Islet of Langerhans (tissue), 1 donor: ENCODE data around the gene EPHA3.

Source experiments
- FAIRE-seq: peaks from one replicate; lab custom pipeline; 2011; peaks lifted over from hg19 to GRCh38; lab: Jason Lieb, UNC

Gene EPHA3

DNA sequence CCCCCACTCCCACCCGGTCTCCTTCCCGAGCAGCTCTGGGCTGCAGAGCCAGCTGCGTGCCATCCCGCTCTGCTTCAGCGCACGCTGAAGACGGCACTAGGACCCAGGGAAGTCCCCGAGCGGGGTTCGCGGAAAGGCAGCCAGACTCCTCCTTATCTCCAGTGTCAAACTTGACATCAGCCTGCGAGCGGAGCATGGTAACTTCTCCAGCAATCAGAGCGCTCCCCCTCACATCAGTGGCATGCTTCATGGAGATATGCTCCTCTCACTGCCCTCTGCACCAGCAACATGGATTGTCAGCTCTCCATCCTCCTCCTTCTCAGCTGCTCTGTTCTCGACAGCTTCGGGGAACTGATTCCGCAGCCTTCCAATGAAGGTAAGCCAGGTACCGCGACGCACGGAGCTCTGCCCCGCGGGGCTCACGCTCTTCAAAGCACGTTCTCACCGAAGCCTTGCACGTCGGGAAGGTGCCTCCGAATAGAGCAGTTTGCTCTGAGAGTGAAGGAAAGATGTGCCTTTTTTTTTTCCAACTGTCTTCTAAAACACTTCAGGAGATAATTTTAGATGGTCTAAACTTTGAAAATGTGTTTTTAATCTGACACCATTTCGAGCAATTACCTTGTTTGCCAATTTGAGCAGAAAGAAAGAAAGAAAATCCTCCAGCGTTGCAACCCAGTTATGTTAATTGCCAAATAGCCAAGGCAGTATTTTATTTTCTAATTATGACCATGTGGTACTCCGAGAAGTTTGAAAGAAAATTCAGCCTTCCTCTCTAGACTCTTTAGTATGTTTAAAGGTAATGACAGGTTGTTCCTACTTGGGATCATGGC, at the start of gene EPHA3:
EPHA3 (plus strand) TSS at position 161 of the 830 bp plus-strand sequence; CDS start at position 289, 128 bp downstream.
- FAIRE-seq: no peak

- no peak for FAIRE-seq
Observed at GRCh38 chr3:89058371-89058770, 49.0 kb upstream of the EPHA3 start.

DNA sequence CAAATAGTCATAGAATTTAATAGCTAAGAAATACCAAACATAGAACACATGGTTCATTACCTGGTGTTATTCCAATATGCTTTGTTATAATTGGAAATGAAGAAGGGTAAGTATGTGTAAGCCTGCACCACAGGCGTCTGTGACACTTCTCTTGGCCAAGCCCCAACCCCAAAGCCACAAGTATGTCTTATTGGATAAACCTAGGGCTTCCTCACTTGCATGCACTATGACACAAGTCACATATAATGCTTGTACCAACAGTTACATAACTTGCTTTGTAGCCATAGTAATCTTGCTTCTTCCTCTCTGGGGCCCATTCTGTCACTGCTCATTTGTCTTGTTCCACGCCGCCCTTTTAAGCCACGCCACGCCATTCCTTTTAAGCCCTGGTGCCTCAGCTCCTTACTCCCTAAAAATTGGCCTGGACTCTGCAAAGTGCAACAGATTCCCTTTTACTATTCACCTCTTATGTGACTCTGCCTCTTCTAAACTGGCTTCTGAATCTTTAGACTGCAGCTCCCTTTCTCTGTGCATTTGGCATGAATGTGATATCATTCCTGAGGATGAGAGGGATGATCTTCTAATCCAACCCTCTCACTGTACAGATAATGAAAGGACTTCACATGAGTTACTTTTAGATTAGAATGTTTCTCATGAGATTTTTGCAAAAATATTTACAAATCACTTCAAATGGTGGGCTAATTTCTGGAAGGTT, 48.1 kb upstream of the EPHA3 start:
- no peak for FAIRE-seq

DNA sequence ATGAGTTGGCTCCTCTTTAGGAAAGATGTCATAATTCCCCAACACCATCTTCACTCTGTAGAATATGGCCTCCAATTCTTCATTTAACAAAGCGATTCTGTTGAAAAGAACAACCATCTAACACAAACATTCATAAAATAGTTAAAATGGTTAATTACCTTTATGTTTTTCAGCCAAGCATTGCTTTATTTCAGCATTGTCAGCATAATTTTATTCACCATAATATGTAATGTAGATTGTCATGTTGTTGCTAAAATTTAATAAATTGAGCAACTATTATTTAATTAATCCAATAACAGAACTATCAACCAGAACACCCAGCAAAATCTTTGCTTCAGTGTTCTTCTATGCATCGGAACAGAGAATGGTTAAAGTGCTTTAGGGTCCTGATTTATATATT, 46.2 kb upstream of the EPHA3 start:
- no peak for FAIRE-seq

DNA sequence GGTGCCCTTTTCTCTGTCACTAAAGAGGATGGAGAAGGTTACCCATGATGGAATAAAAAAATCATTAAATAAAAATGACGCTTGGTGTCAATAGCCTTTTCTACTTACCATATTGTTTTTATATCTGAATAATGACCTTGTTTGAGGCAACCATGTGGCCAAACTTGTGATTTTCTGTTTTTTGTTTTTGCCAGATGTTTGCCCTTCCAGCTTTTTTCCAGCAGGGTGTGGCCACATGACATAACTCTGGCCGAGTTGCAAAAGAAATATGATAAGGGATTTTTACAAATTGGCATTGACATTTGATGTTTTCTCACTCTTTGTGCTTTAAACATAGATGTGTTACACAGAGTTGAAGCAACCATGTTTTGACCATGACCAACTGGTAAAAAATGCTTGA, 39.7 kb upstream of the EPHA3 start:
- no peak for FAIRE-seq

GRCh38 chr3:89072642-89073041, 34.8 kb upstream of the EPHA3 start:
- FAIRE-seq: no peak

DNA sequence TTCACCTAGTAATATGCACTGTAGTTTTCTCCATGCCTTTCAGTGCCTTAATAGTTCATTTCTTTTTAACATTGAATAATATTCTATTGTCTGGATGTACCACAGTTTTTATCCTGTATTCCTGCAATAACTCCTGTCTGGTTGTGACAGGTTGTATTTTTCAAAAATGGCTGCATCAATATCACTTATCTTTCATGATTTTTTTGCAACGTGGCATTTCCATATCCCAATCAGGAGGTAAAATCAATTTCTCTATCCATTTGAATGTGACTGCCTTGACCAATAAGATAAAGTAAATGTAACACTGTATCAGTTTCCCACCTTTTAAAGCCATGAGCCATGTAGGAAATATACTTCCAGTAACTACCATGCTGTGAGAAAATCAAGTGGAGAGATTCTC, 27.5 kb upstream of the EPHA3 start:
- no peak for FAIRE-seq

GRCh38 chr3:89087851-89088250, 19.6 kb upstream of the EPHA3 start:
- no peak for FAIRE-seq

GRCh38 chr3:89098173-89098572, 9.2 kb upstream of the EPHA3 start:
- FAIRE-seq: no peak

DNA sequence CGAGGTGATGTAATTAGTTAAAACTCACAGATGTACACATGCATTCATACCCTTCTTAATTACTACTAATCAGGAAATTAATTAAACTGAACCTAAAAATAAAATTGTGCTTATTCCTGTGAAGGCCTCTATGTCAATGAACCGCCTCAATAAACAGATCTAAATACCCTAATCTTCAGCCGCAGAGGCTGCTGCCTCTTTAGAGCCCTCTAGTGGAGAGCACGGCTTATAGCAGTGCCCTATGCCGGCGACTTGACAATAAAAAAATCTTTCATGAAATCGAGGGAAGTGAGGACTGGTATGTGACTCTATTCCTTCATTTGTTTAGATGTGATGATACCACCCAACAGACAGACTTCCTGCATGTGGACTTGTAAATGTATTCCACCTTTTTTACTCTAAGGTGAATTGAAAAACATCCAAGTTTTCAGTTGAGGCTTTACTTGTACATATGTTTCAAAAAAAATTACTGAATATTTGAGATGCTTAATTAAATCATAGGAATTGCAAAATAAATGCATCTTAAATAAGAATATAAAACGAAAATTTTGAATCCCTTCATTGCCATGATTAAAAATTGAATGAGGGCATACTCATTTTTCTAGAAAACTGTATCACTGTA, 8.3 kb upstream of the EPHA3 start:
- FAIRE-seq: peak; percentile 41

DNA sequence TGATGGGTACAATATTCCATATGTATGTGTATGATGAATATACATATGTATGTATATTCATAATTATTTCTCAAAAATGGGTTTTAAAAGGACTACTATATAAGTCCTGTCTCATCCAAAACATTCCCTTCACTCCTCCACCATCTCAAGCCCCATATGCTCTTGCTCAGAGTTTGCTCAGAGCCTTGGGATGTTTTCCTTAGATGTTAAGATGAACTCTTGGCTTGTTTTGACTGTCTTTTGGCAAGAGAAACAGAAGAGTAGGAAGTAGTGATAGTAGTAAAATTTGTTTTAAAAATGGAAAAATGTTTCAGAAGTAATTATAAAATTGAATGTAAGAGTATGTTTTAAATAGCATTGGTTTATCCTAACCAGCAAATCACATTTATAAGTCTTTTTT, 6.2 kb upstream of the EPHA3 start:
- no peak for FAIRE-seq

DNA sequence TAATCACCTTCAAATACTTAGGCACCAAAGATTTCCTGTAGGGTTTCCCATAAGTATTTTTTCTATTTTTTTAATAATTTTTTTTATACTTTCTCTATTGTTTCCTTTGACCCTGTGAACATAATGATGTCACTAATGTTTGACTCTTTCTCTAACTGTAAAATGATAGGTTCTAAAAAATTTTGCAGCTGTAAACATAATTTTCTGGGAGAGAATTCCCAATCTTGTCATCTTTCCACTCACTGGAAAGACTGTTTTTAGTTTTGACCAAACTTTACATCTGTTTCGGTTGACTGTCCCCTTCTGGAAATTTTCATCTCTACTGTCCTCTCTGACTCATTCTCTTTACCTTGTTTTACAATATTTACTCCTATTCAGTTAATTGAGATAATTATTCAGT, 5.5 kb upstream of the EPHA3 start:
- no peak for FAIRE-seq

- no peak for FAIRE-seq
Observed at GRCh38 chr3:89104499-89104898, 2.9 kb upstream of the EPHA3 start.

- FAIRE-seq: no peak
Observed at GRCh38 chr3:89105503-89105902, 1.9 kb upstream of the EPHA3 start.

DNA sequence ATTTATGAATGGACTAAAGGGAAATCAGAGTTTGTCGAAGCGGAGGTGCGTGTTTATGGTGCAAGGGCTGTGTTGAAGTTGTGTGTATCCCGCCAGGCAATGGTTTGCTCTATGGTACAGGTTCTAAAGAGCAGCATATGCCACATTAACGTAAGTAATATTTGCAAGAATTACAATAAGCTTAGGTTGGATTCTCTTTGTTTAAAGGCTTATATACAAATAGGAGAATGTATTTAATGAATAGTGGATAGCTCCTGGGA, 800 bp downstream of the EPHA3 start:
- FAIRE-seq: no peak

DNA sequence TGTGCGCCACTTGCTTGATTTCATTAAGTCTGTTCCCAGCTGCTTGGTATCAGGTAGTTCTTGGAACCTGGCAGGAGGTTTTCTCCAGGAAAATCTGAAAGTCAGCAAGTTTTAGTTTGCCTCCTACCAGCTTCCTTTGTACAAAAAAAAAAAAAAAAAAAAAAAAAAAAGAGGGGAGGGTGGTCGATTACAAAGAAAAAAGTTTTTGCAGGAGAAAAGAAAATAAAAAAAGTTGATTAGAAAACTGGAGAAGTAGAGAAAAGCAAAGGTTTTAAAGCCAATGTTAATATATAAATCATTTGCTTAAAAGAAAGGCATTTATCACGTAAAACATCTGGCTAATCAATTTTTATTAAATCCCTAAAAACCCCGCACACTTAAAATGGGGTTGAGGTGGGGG, 5.9 kb downstream of the EPHA3 start:
- FAIRE-seq: no peak

DNA sequence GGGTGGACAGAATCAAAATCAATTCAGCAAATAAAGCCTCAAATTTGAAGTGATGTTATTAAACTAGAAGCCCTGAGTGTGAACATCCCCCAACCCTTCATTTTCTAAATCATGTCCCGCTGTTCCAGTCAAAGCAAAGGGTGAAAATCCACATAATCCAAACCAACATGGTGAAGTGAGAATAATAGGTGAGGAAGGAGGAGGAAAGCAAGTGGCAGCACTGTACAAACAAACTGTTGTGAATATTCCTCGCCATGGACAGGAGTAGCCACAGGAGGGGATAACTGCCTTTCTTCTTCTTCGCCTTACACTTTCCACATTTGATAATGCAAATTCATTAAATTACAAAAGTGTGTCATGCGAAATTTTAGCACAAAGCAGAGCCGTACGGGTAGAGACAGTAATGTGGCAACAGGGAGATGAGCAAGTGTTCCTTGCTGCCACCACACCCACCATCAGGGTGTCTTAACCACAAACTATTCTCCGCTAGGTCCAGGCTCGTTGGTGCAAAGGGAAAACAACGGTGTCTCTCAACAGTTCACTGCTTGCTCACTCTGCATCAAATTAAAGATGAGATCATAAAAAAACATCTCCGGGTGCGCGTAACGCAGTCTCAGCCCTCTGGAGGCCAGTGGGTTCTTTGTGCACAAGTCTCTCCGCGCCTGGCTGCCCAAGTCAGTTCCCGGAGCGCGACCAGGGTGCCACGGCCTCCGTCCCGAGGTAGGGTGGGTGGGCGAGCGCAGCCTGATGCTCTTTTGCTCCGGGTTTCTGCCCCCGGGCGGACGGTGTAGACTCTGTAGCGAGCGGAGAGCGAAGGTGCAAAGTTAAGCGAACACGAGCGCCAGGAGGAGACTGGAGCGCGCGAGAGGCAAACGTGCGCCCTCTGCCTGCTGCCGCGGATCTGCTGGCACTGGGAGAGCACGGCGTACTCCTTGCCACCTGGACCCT, 6.7 kb downstream of the EPHA3 start:
- FAIRE-seq: no peak

GRCh38 chr3:89114841-89115223, 7.4 kb downstream of the EPHA3 start:
- no peak for FAIRE-seq

DNA sequence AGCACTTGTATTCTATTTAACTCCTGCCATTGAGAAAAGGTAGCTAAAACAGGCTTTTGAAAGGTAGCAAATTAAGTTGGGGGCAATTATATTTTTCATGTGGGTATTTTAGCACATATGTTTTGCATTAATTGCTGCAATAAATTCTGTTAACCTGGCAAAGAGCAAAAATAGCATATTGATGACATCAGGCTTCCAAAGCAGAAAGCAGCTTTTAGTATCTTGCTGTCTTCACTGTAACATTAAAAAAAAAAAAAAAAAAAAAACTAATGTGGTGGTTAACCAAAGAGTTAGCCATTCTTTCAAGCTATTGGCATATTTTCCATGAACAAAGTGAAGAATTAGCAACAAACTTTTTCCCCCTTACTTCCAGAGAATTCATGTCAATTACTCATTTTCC, 9.1 kb downstream of the EPHA3 start:
- no peak for FAIRE-seq

DNA sequence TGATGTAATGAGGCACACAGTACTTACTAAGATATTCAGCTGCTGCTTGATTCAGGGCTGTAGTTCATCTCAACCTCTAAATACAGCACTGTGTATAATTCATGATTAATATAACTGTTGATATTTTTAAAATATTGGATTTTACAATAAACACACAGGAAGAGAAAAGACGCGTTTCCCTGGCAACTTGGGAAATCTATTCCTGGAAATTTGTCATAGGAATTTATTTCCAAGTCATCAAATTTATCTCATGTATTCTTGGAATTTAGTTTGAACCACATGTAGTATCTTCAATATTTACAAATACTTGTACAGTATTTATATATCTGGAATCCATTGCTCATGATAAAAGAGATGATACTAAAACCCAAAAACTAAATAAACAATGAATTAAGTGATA, 30.6 kb downstream of the EPHA3 start:
- FAIRE-seq: no peak

- no peak for FAIRE-seq
Observed at GRCh38 chr3:89139870-89140269, 32.4 kb downstream of the EPHA3 start.

- FAIRE-seq: no peak
Observed at GRCh38 chr3:89144080-89144479, 36.7 kb downstream of the EPHA3 start.

- FAIRE-seq: no peak
Observed at GRCh38 chr3:89145995-89146394, 38.6 kb downstream of the EPHA3 start.
